Muscle layer of colon (tissue), 2 donors: Measurements from ENCODE around the gene WBP1.
A peak's percentile ranks its signal among the peaks of the same experiment; 100 is the strongest.
"Not testable (repeated sequence)": the region's sequence is repeated elsewhere in the genome, so short reads cannot be mapped to it uniquely, and the experiment has no call there.

Experiments used
- H3K27ac ChIP-seq: one replicate; pipeline ENCODE4 v1.7.0; 2013; ENCODE audit warnings: low read depth, mild to moderate bottlenecking, low read length, moderate library complexity
- H3K27me3 ChIP-seq, 2 donors: one replicate each; pipeline ENCODE4 v1.7.0; 2013; ENCODE audit warnings: low read length in 2 of 2, mild to moderate bottlenecking in 2 of 2; ENCODE audit not compliant: insufficient read depth in 2 of 2, control insufficient read depth in 1 of 2
- H3K36me3 ChIP-seq: one replicate; pipeline ENCODE4 v1.7.0; 2013; ENCODE audit warnings: mild to moderate bottlenecking, low read length; ENCODE audit not compliant: insufficient read depth
- H3K4me1 ChIP-seq: one replicate; pipeline ENCODE4 v1.7.0; 2013; ENCODE audit warnings: mild to moderate bottlenecking, low read length; ENCODE audit not compliant: insufficient read depth
- H3K4me3 ChIP-seq, 2 donors: one replicate each; pipeline ENCODE4 v1.7.0; 2013; ENCODE audit warnings: low read length in 2 of 2, low read depth in 1 of 2, mild to moderate bottlenecking in 1 of 2, moderate library complexity in 1 of 2
- H3K9ac ChIP-seq: one replicate; pipeline ENCODE4 v1.7.0; 2013; ENCODE audit warnings: low read length
- H3K9me3 ChIP-seq: one replicate; pipeline ENCODE4 v1.7.0; 2013; ENCODE audit warnings: mild to moderate bottlenecking, low read length
- donor health status: abdominal sarcoma.
- donor health status: Adenocarcinoma of cecum.

The WBP1 gene

DNA sequence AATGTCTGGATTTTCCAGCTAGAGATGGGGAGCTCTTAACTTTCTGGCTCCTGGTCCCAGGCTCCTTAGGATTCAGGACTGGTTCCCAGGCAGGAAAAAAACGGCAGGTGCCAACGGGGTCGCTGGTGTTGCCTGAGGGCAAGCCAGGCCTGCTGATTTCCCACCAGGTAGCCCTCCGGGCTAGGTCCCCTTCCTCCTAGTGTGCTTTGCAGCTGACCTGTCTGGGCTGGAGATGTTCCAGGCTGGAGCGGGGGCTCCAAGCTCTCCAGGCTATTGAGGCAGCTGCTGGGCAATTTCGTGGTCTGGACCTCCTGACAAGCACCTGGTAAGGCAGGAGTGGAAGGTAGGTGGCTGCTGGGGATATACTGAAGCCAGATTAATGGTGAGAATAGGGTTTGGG, 16.2 kb downstream of the WBP1 start:
- H3K9ac ChIP-seq: no peak overlapping the region
- H3K4me3 ChIP-seq: no peak overlapping the region
- H3K27ac ChIP-seq: no peak overlapping the region
- no peaks in the 10 kb centered on the region for H3K9me3 ChIP-seq
- H3K36me3 ChIP-seq: peaks cover 22% of the 10 kb centered on the region
- H3K4me1 ChIP-seq: peaks cover 21% of the 10 kb centered on the region
- H3K27me3 ChIP-seq: no peaks in the 10 kb centered on the region

DNA sequence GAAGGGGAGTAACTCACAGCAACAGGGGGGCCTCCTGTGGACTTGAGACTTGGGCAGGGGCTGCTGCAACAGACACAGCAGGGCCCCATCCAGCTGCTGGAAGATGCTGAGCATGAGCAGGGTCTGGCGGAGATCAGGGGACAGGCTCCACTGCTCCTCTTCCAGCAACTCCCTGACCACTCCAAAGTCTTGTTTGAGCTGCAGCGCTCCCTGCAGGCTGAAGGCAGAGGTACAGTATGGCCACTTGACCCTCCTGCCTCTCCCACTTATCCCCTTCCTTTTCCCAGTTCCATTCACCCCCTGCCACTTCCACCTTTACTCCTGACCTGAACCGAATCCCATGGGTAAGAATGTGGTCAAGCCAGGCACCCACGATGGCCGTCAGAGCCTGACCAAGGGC, 16.7 kb downstream of the WBP1 start:
- no peak overlapping the region for H3K4me3 ChIP-seq
- no peaks in the 10 kb centered on the region for H3K9me3 ChIP-seq
- peaks cover 26% of the 10 kb centered on the region for H3K36me3 ChIP-seq
- H3K27me3 ChIP-seq: no peaks in the 10 kb centered on the region
- H3K9ac ChIP-seq: no peak overlapping the region
- H3K4me1 ChIP-seq: peaks cover 23% of the 10 kb centered on the region
- no peak overlapping the region for H3K27ac ChIP-seq

DNA sequence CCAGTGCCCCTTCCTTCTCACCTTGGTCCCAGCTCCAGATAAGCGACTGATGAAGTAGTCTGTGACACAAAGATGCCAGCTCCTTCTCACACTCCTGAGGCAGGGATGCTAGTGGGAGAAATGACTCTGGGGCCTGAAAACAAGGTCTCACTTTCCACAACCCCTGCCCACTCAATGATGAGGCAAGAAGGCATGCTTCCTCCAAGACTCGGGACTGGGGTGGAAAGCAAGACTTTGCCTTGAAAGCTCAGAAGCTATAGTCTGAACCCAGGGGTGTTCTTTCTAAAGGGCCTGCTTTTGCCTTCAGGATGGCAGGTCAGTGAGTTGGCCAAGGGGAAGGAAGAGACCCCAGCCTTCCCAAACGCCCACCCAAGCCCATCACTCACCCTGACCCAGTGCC, 23.2 kb downstream of the WBP1 start:
- Histone ChIP-seq H3K4me1 (peaks cover 26% of the 10 kb centered on the region), H3K27ac (no peak overlapping the region), H3K9me3 (no peaks in the 10 kb centered on the region), H3K9ac (peak overlapping the region; percentile 69), H3K27me3 (no peaks in the 10 kb centered on the region), H3K4me3 (peak overlapping the region; percentile 85 to 99), H3K36me3 (peaks cover 28% of the 10 kb centered on the region)

DNA sequence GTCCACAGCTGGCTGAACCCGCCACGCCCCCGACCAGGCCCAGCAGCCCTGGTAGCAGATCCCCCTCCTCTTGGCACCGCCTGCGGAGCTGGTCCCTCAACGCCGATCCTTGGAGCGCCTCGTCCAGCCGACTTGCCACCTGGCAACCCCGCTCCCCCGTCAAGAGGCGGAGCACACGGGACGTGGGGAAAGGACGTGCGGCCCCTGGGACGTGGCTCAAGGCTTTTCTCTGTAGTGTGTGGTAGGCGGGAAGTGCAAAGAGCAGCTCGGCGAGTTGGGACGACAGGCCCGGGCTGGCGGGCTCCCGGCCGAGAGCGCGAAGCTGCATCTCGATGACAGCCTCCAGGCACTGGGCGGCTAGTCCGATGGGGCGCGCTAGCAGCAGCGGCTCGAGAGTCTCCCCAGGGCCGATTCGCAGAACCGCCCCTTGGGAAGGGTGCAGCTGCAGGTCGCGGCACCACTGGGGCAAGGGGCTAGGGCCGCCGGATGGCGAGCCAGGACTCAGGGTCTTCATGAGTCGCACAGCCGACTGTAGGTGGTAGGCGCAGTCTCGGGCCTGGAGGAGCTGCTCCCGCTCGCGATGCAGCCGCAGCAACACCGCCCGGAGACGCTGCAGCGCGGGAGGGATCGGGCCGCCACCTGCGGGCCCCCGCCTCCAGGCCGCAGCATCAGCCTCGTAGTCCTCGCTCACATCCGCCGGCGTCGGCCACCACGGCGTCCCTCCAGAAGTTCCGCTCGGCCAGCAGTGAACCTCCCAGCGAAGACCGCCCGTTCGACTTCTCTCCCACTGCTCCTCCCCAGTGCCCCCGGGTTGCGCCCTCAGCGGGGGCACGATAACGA, 23.9 kb downstream of the WBP1 start:
- peak overlapping the region; percentile 93 for H3K27ac ChIP-seq
- H3K9ac ChIP-seq: peak overlapping the region; percentile 69
- H3K4me1 ChIP-seq: peaks cover 26% of the 10 kb centered on the region
- H3K27me3 ChIP-seq: no peaks in the 10 kb centered on the region
- H3K9me3 ChIP-seq: no peaks in the 10 kb centered on the region
- peaks cover 29% of the 10 kb centered on the region for H3K36me3 ChIP-seq
- peak overlapping the region; percentile 85 to 99 for H3K4me3 ChIP-seq

DNA sequence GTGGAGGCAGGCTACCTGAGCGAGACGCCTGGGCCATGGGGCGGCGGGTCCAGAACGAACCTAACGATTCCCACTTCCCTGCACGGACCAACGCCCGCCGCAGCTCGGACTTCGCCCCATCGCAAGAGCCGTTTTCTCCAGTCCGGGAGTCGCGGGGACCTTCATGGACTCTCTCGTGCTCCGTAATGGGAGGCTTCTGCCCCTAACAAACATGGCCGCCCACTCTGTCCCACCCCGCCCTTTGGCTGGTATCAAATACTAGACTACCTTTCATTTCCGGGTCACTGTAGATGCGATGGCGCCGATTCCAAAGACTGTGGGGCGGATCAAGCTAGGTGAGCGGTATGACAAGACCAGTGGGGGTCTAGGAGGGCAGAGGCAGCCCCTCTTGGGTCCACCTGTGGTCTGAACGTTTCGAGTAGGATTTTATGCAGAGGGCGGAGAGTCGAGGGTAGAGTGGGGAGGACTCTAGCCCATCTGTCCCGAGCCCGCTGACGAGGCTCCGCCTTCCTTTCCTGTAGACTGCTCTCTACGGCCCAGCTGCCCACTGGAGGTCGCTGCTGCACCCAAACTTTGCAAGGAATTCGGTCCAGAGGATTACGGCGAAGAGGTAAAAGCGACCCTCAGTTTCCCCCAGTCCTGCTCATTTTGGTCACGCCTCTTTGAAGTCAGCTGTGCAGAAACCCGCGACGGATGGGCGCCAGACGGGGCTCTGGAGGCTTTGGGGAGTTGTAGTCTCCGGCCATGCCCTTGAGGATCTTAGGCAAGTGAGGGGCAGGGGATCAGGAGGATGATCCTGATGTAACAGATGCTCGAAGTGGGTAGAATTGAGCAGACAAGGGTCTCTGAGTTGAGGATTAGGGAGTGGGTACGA, 24.8 kb downstream of the WBP1 start, which contains the start of the genes CCDC142 and TTC31:
TSS of gene CCDC142 (minus strand) at position 198 of the 874 bp plus-strand sequence. CDS start at position 37, 161 bp downstream.
TSS of gene TTC31 (plus strand) at position 281 of the 874 bp plus-strand sequence. CDS start at position 296, 15 bp downstream.
- Histone ChIP-seq H3K27ac (peak within 1 kb of the TSS; percentile 93), H3K4me1 (peaks cover 26% of the 10 kb centered on the region), H3K27me3 (no peaks in the 10 kb centered on the region), H3K9ac (peak within 1 kb of the TSS; percentile 69), H3K4me3 (peak within 1 kb of the TSS; percentile 85 to 99), H3K9me3 (no peaks in the 10 kb centered on the region), H3K36me3 (peaks cover 26% of the 10 kb centered on the region)

DNA sequence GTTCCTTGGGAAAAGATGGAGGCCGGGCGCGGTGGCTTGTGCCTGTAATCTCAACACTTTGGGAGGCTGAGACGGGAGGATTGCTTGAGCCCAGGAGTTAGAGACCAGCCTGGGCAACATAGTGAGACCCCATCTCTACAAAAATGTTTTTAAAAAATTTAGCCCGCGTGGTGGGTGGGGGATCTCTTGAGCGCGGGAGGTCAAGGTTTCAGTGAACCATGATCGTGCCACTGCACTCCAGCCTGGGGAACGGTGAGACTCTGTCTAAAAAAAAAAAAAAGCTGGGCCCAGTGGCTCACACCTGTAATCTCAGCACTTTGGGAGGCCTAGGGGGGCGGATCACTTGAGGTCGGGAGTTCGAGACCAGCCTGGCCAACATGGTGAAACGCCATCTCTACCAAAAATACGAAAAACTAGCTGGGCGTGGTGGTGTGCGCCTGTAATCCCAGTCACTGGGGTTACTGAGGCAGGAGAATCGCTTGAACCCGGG, 25.5 kb downstream of the WBP1 start:
- H3K27me3 ChIP-seq, H3K9me3 ChIP-seq: not testable (repeated sequence)
- peak overlapping the region; percentile 93 for H3K27ac ChIP-seq
- H3K36me3 ChIP-seq: peaks cover 33% of the 10 kb centered on the region
- H3K9ac ChIP-seq: peak overlapping the region; percentile 69
- peaks cover 26% of the 10 kb centered on the region for H3K4me1 ChIP-seq
- peak overlapping the region; percentile 85 to 99 for H3K4me3 ChIP-seq

DNA sequence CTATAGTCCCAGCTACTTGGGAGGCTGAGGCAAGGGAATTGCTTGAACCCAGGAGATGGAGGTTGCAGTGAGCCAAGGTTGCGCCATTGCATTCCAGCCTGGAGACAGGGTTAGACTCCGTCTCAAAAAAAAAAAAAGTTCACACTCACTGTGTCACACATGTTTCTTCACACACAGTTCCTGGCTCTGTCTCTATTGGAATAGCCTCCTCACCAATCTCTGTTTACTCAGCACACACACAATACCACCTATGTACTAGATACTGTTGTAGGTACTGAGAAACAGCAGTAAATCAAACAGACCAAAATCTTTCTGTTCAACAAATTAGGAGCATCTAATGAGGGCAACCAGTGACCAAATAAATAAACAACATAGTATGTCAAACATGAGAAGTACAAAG, 27.9 kb downstream of the WBP1 start:
- H3K27me3 ChIP-seq: no peaks in the 10 kb centered on the region
- H3K4me1 ChIP-seq: peaks cover 13% of the 10 kb centered on the region
- peaks cover 37% of the 10 kb centered on the region for H3K36me3 ChIP-seq
- no peak overlapping the region for H3K4me3 ChIP-seq
- no peaks in the 10 kb centered on the region for H3K9me3 ChIP-seq
- H3K27ac ChIP-seq: no peak overlapping the region
- no peak overlapping the region for H3K9ac ChIP-seq

DNA sequence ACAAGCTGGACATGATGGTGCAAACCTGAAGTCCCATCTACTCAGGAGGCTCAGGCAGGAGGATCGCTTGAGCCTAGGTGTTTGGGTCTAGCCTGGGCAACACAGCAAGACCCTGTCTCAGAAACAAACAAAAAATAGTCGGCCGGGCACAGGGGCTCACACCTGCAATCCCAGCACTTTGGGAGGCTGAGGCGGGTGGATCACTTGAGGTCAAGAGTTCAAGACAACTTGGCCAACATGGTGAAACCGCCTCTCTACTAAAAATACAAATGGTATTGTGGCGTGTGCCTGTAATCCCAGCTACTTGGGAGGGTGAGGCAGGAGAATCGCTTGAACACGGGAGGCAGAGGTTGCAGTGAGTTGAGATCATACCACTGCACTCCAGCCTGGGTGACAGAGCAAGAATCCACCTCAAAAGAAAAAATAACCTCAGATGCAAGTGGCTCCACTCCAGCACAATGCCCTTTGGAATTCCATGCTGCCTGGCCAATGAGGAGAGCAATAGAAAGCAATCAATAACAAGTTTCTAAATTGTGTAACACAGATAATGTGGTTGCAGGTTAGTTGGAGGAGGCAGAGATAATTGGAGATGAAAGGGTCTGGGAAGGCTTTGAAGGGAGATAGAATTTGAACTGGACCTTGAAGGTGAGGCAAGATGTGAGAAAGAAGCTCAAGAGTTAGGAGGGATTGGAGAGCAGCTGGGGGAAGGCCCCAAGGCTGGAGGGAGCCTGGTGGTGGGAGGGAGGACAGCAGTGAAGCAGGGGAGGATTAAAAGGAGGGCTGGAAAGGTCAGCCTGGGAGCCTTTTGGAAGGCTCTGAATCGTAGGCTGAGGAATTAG, 30.6 kb downstream of the WBP1 start:
- Histone ChIP-seq H3K9me3 (no peaks in the 10 kb centered on the region), H3K27me3 (no peaks in the 10 kb centered on the region), H3K9ac (no peak overlapping the region), H3K4me1 (no peaks in the 10 kb centered on the region), H3K36me3 (peaks cover 62% of the 10 kb centered on the region), H3K27ac (no peak overlapping the region), H3K4me3 (no peak overlapping the region)

DNA sequence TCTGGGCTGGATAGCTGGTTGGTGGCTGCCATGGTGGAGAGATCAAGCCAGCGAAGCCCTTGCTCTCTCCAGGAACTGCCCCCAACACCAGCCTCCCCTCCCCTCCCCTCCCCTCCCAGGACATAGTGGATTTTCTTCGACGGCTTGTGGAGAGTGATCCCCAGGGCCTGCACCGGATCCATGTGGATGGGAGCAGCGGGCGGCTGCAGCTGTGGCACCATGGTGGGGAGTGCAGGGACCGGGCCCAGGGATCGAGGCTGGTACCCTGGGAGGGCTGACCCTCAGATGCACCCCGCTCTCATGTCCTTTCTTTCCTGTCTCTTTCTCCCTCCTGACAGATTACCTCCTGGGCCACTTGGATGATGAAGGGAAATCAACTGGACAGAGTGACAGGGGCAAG, 31.7 kb downstream of the WBP1 start:
- Histone ChIP-seq H3K9me3 (no peaks in the 10 kb centered on the region), H3K4me1 (no peaks in the 10 kb centered on the region), H3K36me3 (peaks cover 65% of the 10 kb centered on the region), H3K4me3 (no peak overlapping the region), H3K27ac (no peak overlapping the region), H3K27me3 (no peaks in the 10 kb centered on the region), H3K9ac (no peak overlapping the region)

DNA sequence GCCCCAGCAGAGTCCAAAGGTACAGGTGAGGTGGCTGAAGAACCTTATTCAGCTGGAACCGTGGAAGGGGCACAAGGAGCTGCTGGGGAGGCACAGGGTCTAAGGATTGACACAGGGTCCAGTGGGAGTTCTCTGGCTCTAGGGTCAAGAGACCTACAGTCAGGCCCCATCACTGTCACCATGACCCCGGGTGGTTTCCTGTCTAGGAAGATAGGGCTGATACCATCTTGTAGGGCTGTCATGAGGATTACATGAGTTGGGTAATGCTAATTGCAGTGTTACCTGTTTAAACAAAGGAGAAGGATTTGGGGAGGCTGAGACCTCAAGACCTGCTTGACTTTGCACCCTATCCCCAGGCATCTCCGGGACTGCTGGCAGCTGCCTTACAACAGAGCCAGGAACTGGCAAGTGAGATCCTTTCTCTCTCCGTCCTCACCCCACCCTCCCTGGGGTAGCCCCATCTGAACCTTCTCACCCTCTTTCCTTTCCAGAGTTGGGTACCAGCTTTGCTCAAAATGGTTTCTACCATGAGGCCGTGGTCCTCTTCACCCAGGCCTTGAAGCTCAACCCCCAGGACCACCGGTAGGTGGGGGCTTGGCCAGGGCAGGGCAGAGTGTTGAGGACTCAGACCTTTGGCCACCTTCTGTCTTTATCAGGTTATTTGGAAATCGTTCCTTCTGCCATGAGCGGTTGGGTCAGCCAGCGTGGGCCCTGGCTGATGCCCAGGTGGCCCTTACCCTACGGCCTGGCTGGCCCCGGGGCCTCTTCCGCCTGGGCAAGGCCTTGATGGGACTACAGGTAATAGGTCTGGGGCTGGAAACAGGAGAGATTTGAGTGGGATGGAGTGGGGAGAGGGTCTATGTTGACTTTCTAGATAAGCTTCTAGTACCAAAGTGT, 33.7 kb downstream of the WBP1 start:
- Histone ChIP-seq H3K9me3 (no peaks in the 10 kb centered on the region), H3K4me3 (no peak overlapping the region), H3K36me3 (peaks cover 58% of the 10 kb centered on the region), H3K27me3 (peaks cover 0 to under 1% of the 10 kb centered on the region in 2 donors), H3K4me1 (no peaks in the 10 kb centered on the region), H3K9ac (no peak overlapping the region), H3K27ac (no peak overlapping the region)
